Heart left ventricle (tissue), 13 donors: ENCODE data around the gene LPP.

Experiments
- CTCF ChIP-seq, 12 donors: fragments of 200-600 bp; sonication (generic) in 4 of 12; IDR thresholded peaks; one replicate each; pipeline versions ENCODE4 v1.5.0 to v1.8.0; 2018 to 2022; ENCODE audit warnings: antibody characterized with exemption in 12 of 12, mild to moderate bottlenecking in 5 of 12
- POLR2A ChIP-seq, 2 donors: fragments of 450-650 bp; IDR thresholded peaks; one replicate each; pipeline ENCODE4 v1.6.1; 2017; ENCODE audit warnings: antibody characterized with exemption in 2 of 2, mild to moderate bottlenecking in 2 of 2, moderate library complexity in 2 of 2
- donor health status: ischemic (EF 13 %, LVEDD 7.1; RV severe dilation, severe dysfunction).
- donor health status: DM: no; HTN: yes; CAD: no.
- donor health status: DM: no; HTN: no; CAD: no.
- donor health status: ischemic (EF 25% LVEDD 6.9; RV normal size, moderate dysfunction).
- donor health status: ischemic (EF 25% LVEDD 5.7; RV mildly dilated, moderate dysfunction).
- donor health status: ischemic (EF 35%, LVEDD 5.7; RV mildly dilated, moderate dysfunction).
- donor health status: nonischemic (EF 11% LVEDD 7.7; RV severe dilation, severe dysfunction).
- donor health status: DM: yes; HTN: yes; CAD: no.
- donor health status: PGD.
- donor health status: ischemic (EF 29% LVEDD 5.4; RV normal size, mild dysfunction).
- donor health status: nonischemic (EF 23%, LVEDD 6.1; RV moderate dilation, normal function).

DNA sequence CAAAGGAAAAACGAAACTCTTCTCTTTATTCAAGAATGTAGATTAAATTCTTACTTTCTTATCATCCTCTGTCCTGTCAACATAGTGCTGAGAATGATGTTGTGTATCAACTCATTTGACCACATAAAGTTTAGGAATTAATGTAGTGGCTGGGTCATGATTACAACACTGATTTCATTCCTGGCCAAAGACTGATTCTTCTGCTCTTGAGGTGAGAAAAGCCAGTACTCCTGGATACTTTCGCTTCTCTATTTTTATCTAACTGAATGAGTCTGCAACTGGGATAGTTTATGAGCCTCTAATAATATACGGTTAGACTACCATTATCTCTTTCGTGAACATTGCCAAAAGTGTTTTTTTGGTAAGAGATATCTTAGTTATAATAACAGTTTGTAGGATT is 173.0 kb downstream of the LPP start:
- TF ChIP-seq POLR2A (IDR thresholded peaks at IDR 0.05) (no peak), CTCF (IDR thresholded peaks at IDR 0.05) (no peak)
